Colon (tissue), 2 donors: Measurements from ENCODE around the gene DERL2.
"Not testable (repeated sequence)": the region's sequence is repeated elsewhere in the genome, so short reads cannot be mapped to it uniquely, and the experiment has no call there.

ENCODE experiments used
- FAIRE-seq: peaks from 2 replicates; lab custom pipeline; 2012; peaks lifted over from hg19 to GRCh38; lab: Jason Lieb, UNC
- donor health status: control.
- donor health status: control.

The DERL2 gene

DNA sequence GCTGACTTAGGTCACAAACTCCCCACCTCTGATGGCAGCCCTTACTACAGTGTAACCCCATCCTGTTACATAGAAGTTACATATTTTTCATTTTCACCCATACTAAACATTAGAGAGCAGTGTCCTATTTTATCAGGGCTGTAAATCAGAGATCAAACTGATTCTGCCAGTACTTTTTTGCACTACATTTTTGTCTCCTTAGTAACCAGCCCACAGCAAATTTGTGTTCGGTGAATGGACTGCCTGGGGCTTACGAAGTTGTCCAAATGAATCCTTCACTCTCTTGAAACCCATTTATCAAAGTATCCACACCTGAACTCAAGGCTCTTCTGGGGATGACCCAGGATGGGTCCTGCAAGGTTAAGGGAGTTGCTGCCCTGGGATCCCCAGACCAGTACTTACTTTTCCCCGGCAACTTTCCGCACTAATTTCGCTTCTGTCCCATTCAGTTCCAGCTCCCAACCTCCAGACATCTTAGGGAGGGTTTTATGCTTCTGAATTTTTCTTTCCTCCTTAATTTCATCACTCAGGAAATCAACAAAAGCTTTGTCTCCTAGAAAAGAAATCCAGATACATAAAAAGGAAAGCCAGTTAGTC is 48.2 kb downstream of the DERL2 start:
- no peak for FAIRE-seq

DNA sequence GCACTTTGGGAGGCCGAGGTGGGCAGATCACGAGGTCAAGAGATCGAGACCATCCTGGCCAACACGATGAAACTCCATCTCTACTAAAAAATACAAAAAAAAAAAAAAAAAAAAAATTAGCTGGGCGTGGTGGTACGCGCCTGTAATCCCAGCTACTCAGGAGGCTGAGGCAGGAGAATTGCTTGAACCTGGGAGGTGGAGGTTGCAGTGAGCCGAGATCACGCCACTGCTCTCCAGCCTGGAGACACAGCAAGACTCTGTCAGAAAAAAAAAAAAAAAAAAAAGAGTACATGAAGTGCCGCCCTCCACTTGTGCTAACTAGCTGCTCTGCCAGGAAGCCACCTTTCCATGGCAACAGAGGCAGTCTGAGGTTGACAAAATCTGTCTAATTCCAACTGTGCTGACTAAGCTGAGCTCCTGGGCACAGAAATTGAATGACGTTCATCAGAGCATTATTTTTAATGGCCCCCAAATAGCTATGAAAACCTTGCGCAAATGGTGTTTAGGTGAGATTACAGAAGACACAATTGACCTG is 50.1 kb downstream of the DERL2 start:
- FAIRE-seq = not testable (repeated sequence)

GRCh38 chr17:5434984-5435383 is 51.0 kb downstream of the DERL2 start:
- FAIRE-seq = no peak

DNA sequence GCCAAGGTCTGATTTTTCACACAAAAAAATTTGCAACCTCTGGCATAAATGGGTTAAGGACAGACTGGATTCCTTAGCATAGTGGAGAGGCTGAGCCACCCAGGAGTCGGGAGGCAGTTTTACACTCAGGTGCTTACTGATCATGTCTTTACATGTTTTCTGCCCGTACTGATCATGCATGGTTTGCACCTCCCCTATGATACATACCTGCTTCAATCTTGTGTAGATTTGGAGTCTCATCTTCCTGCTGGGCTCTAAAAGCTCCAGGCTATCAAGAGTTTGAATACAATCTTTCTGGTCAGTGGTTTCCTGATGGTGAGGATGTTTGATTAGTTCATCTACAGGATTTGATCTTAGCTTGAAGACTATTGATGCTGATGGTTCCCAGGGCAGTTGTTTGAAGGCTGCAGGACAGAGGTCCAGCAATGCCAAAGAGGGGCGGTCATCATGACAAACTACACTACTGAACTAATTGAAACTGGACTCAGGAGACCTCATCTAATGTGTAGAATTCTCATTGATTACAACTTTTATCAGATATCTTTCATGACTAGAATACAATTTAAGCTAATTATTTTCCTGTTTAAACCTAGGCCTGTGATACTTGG is 53.9 kb downstream of the DERL2 start:
- no peak for FAIRE-seq

DNA sequence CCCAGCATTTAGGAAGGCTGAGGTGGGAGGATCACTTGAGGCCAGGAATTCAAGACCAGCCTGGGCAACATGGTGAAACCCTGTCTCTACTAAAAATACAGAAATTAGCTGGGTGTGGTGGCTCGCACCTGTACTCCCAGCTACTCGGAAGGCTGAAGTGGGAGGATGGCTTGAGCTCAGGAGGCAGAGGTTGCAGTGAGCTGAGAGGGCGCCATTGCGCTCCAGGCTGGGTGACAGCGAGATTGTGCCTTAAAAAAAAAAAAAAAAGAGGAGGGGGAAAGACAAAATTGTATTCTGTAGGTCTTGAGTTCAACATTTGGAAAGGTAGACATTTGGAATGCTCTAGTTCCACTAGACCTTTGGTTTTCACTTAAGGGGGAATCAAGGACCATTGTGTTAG is 54.7 kb downstream of the DERL2 start:
- not testable (repeated sequence) for FAIRE-seq

GRCh38 chr17:5430413-5430999 is 55.5 kb downstream of the DERL2 start:
- FAIRE-seq = no peak

- no peak for FAIRE-seq
These were observed 56.6 kb downstream of the DERL2 start for GRCh38 chr17:5429191-5429887.

DNA sequence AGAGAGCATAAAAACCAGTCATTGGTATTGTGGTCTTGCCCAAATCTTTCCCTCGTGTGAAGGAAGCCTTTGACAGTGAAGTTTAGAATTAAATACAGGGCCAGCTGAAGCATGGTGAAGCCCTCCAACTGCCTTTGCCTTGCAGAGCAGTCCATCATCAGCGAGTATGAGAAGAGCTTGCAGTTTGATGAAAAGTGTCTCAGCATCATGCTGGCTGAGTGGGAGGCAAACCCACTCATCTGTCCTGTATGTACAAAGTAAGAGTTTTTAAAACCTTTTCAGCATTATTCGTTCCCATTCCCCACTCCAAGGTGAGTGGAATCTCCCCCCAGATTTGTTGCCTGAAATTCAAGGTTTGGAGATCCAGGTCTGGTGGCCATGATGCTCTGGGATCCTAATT is 60.2 kb downstream of the DERL2 start:
- FAIRE-seq = no peak

DNA sequence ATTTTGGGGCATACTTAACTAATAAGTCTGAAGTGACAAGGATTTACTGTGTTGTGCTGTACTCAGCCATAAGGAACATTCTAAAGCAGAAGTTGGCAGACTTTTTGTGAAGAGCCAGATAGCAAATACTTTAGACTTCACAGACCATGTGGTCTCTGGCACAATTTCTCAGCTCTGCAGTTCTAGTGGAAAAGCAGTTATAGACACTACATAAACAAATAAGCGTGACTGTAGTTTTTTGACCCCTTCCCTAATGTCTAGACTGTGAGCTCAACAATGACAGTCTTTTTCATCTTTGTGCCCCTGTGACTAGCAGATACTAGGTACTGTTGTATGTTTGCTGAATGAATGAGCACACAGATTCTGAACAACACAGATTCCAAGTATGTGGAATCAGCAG is 61.1 kb downstream of the DERL2 start:
- no peak for FAIRE-seq

- no peak for FAIRE-seq
These were observed 63.5 kb downstream of the DERL2 start for GRCh38 chr17:5422505-5422904.
